IMR-90 (cell line): ENCODE measurements around the gene MS4A15. TPM values are rescaled to one million over a fixed set of nuclear protein-coding genes. Genes with fewer than 3 reads are reported as not detected.

ENCODE experiments used
- ATAC-seq: fragments of 200-7000 bp; cut with Tn5 transposase; 2 replicates; pipeline ENCODE4 v1.9.1; 2020; ENCODE audit warnings: low read depth, mild to moderate bottlenecking, moderate library complexity
- BruUV-seq: library from RNA; stranded (reverse); fragments of 400-500 nt; replicated peaks from 2 replicates; lab custom pipeline; 2021; lab: Mats Ljungman, UMichigan
- CTCF ChIA-PET: fragments of 300-600 bp; formaldehyde crosslinking; extraction: SDS; loops from one replicate; lab custom pipeline; 2021; ENCODE audit warnings: antibody characterized with exemption; lab: Yijun Ruan, JAX
- POLR2A ChIA-PET: fragments of 300-600 bp; sonication (Branson Sonifier 250); formaldehyde crosslinking; loops from one replicate; lab custom pipeline; 2022; ENCODE audit warnings: antibody characterized with exemption; ENCODE audit not compliant: unreplicated experiment; lab: Charles Lee
- DNase-seq: peaks from one replicate; pipeline ENCODE4 v3.0.0; 2013
- H2AFZ ChIP-seq: replicated peaks from 2 replicates; pipeline ENCODE3; 2013; ENCODE audit warnings: low read length, mild to moderate bottlenecking; ENCODE audit not compliant: poor library complexity
- H2AK5ac ChIP-seq: 2 replicates; pipeline ENCODE4 v1.6.1; 2013; ENCODE audit warnings: low read depth, low read length, inconsistent platforms
- H2AK9ac ChIP-seq: replicated peaks from 2 replicates; pipeline ENCODE3; 2013; ENCODE audit warnings: mild to moderate bottlenecking, low read depth, low read length, moderate library complexity; ENCODE audit not compliant: poor library complexity
- H2BK120ac ChIP-seq: 2 replicates; pipeline ENCODE4 v1.6.1; 2013; ENCODE audit warnings: low read depth, low read length, inconsistent platforms
- H2BK15ac ChIP-seq: 3 replicates; pipeline ENCODE4 v1.6.1; 2013; ENCODE audit warnings: low read depth, low read length, inconsistent platforms
- H2BK20ac ChIP-seq: 2 replicates; pipeline ENCODE4 v1.6.1; 2013; ENCODE audit warnings: low read depth, mild to moderate bottlenecking, inconsistent platforms, low read length, moderate library complexity
- H2BK5ac ChIP-seq: 2 replicates; pipeline ENCODE4 v1.6.1; 2013; ENCODE audit warnings: mild to moderate bottlenecking, low read depth, low read length, inconsistent platforms; ENCODE audit not compliant: poor library complexity, severe bottlenecking
- H3K14ac ChIP-seq: replicated peaks from 2 replicates; pipeline ENCODE4 v1.6.1; 2013; ENCODE audit warnings: low read depth, low read length, inconsistent platforms
- H3K18ac ChIP-seq: 2 replicates; pipeline ENCODE4 v1.6.1; 2013; ENCODE audit warnings: low read depth, low read length, control low read depth
- H3K23ac ChIP-seq: 2 replicates; pipeline ENCODE4 v1.6.1; 2013; ENCODE audit warnings: low read depth, low read length, inconsistent platforms
- H3K27ac ChIP-seq: 2 replicates; pipeline ENCODE4 v1.5.1; 2013; ENCODE audit warnings: mild to moderate bottlenecking, control low read depth, low read length; ENCODE audit not compliant: insufficient read depth
- H3K27me3 ChIP-seq: 2 replicates; pipeline ENCODE4 v1.6.1; 2013; ENCODE audit warnings: low read length; ENCODE audit not compliant: control insufficient read depth, insufficient read depth
- H3K36me3 ChIP-seq: 2 replicates; pipeline ENCODE4 v1.6.1; 2013; ENCODE audit warnings: low read length, mixed read lengths; ENCODE audit not compliant: control insufficient read depth, insufficient read depth
- H3K4ac ChIP-seq: 2 replicates; pipeline ENCODE4 v1.6.1; 2013; ENCODE audit warnings: low read depth, low read length, inconsistent platforms
- H3K4me1 ChIP-seq: 2 replicates; pipeline ENCODE4 v1.6.1; 2013; ENCODE audit warnings: low read length, mixed read lengths; ENCODE audit not compliant: control insufficient read depth, insufficient read depth
- H3K4me2 ChIP-seq: 2 replicates; pipeline ENCODE4 v1.6.1; 2013; ENCODE audit warnings: low read depth, mild to moderate bottlenecking, control low read depth, low read length, moderate library complexity
- H3K4me3 ChIP-seq: 2 replicates; pipeline ENCODE4 v1.5.1; 2013; ENCODE audit warnings: low read depth, mild to moderate bottlenecking, control low read depth, low read length, moderate library complexity; ENCODE audit not compliant: insufficient read depth
- H3K56ac ChIP-seq: 2 replicates; pipeline ENCODE4 v1.6.1; 2013; ENCODE audit warnings: low read length, inconsistent platforms; ENCODE audit not compliant: insufficient read depth; ENCODE audit errors: extremely low read depth
- H3K79me1 ChIP-seq, 2 experiments: 2 replicates each; pipeline ENCODE4 v1.6.1; 2013; ENCODE audit warnings: low read length in 2 of 2, inconsistent platforms in 1 of 2, low read depth in 1 of 2
- H3K9ac ChIP-seq: 2 replicates; pipeline ENCODE4 v1.6.1; 2013; ENCODE audit warnings: low read depth, low read length, control low read depth
- H3K9me1 ChIP-seq: 2 replicates; pipeline ENCODE4 v1.6.1; 2013; ENCODE audit warnings: low read length, inconsistent platforms; ENCODE audit not compliant: insufficient read depth
- H3K9me3 ChIP-seq: 2 replicates; pipeline ENCODE4 v1.6.1; 2013; ENCODE audit warnings: low read length; ENCODE audit not compliant: control insufficient read depth, insufficient read depth
- H4K20me1 ChIP-seq: 2 replicates; pipeline ENCODE4 v1.6.1; 2013; ENCODE audit warnings: low read length, inconsistent platforms; ENCODE audit not compliant: insufficient read depth
- H4K5ac ChIP-seq: 2 replicates; pipeline ENCODE4 v1.6.1; 2013; ENCODE audit warnings: mild to moderate bottlenecking, low read depth, low read length, control low read depth
- H4K8ac ChIP-seq, 2 experiments: 2 replicates each; pipeline ENCODE4 v1.6.1; 2013; ENCODE audit warnings: low read depth in 2 of 2, low read length in 2 of 2, control low read depth in 1 of 2, inconsistent platforms in 1 of 2
- H4K91ac ChIP-seq: 2 replicates; pipeline ENCODE4 v1.6.1; 2013; ENCODE audit warnings: low read depth, low read length, inconsistent platforms; ENCODE audit not compliant: insufficient read depth
- BHLHE40 ChIP-seq: fragments of 150-350 bp; IDR thresholded peaks from 2 replicates; pipeline ENCODE4 v1.6.1; 2016; ENCODE audit warnings: mild to moderate bottlenecking, low read depth, low read length
- CHD1 ChIP-seq: IDR thresholded peaks from 2 replicates; pipeline ENCODE4 v1.6.1; 2012; ENCODE audit warnings: low read depth, low read length, improper control_type of control experiment
- FOS ChIP-seq: fragments of 150-350 bp; IDR thresholded peaks from 2 replicates; pipeline ENCODE4 v1.6.1; 2016; ENCODE audit warnings: low read depth, low read length
- MAFK ChIP-seq: IDR thresholded peaks from 2 replicates; pipeline ENCODE4 v1.6.1; 2012; ENCODE audit warnings: low read depth, low read length, improper control_type of control experiment
- MAZ ChIP-seq: IDR thresholded peaks from 2 replicates; pipeline ENCODE4 v1.6.1; 2012; ENCODE audit warnings: low read depth, mild to moderate bottlenecking, low read length, improper control_type of control experiment, moderate library complexity, borderline replicate concordance
- MXI1 ChIP-seq: IDR thresholded peaks from 2 replicates; pipeline ENCODE4 v1.6.1; 2012; ENCODE audit warnings: low read depth, mild to moderate bottlenecking, low read length, moderate library complexity, borderline replicate concordance
- RCOR1 ChIP-seq: IDR thresholded peaks from 2 replicates; pipeline ENCODE4 v1.6.1; 2012; ENCODE audit warnings: mild to moderate bottlenecking, low read length, improper control_type of control experiment; ENCODE audit not compliant: insufficient replicate concordance
- RFX5 ChIP-seq: IDR thresholded peaks from 2 replicates; pipeline ENCODE4 v1.8.0; 2012; ENCODE audit warnings: low read depth, mild to moderate bottlenecking, low read length, moderate library complexity
- WGBS, 2 experiments: methylation state at CpG; one replicate each; pipeline versions ENCODE4 v1.1.5 to v1.1.7; 2013; ENCODE audit warnings: missing lambda C conversion rate in 2 of 2; ENCODE audit not compliant: insufficient read length in 1 of 2; ENCODE audit errors: extremely low coverage in 2 of 2; 5-methylcytosine and 5-hydroxymethylcytosine counted together
- dilution Hi-C: fragments of 300-500 bp; cut with HindIII; formaldehyde crosslinking; loops from one replicate; pipeline ENCODE4 v1.14.3; 2018; ENCODE audit warnings: low sequenced_read_pairs; ENCODE audit not compliant: unreplicated experiment
- in situ Hi-C: fragments of 300-500 bp; cut with MboI; formaldehyde crosslinking; loops from 3 replicates; pipeline ENCODE4 v1.14.3; 2019; ENCODE audit warnings: low sequenced_read_pairs, inconsistent platforms, mixed read lengths
- intact Hi-C: fragments of 100-400 bp; cut with micrococcal nuclease; formaldehyde crosslinking; loops from 2 replicates; pipeline ENCODE4 v1.10.0; 2022
- polyA plus RNA-seq, 3 experiments: library from polyadenylated mRNA; depleted of rRNA; stranded (reverse); fragments of >200 nt; gene quantifications; 2 replicates each; pipeline ENCODE4 v1.2.3, GENCODE V29; 2012; ENCODE audit warnings: low replicate concordance in 1 of 3
- total RNA-seq: library from RNA; depleted of rRNA; stranded (reverse); fragments of >200 nt; gene quantifications from 2 replicates; pipeline ENCODE4 v1.2.3, GENCODE V29; 2012

Gene MS4A15
- total and polyA plus RNA-seq, 2 of the 4 experiments (the other 2 are of a cell fraction) = not detected

DNA sequence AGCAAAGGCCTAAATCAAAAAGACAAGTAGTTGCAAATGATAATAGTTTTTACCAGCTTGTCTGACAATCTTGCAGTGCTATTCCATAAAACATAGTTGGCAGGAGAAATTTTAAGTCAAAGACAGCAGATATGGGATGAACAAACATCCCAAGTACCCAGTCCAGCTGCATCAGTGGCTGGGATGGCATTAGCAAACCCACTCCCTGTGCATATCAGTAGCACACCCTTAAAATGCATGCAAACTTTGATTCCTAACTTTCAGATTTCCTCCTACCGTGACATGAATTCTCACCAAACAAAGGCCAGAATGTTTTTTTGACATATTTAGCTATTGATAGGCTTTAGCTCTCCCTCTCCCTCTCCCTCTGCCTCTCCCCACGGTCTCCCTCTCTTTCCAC, 57.4 kb downstream of the MS4A15 start:
- Histone ChIP-seq H4K91ac (no peak overlapping the region), H3K4me1 (no peaks in the 10 kb centered on the region), H3K9me1 (no peaks in the 10 kb centered on the region), H2BK120ac (no peak overlapping the region), H3K18ac (no peak overlapping the region), H2AK5ac (no peak overlapping the region), H2AK9ac (no peak overlapping the region), H3K27me3 (peaks cover 12% of the 10 kb centered on the region), H4K20me1 (no peaks in the 10 kb centered on the region), H2BK5ac (no peak overlapping the region), H2BK15ac (no peak overlapping the region), H3K4me2 (no peak overlapping the region), H3K4ac (no peak overlapping the region), H3K23ac (no peak overlapping the region), H4K8ac (no peak overlapping the region), H2BK20ac (no peak overlapping the region), H3K79me1 (no peaks in the 10 kb centered on the region), H3K4me3 (no peak overlapping the region), H3K9ac (no peak overlapping the region), H2AFZ (no peak overlapping the region), H3K14ac (no peak overlapping the region), H3K36me3 (no peaks in the 10 kb centered on the region), H4K5ac (no peak overlapping the region), H3K27ac (no peak overlapping the region), H3K56ac (no peak overlapping the region), H3K9me3 (peaks cover 8% of the 10 kb centered on the region)
- dilution Hi-C loops = no loop called here
- BruUV-seq = no TSS peak
- ATAC-seq = no peak
- no peak for DNase-seq
- TF ChIP-seq RFX5 (no peak), MAZ (no peak), MXI1 (no peak), FOS (no peak), MAFK (no peak), BHLHE40 (no peak), RCOR1 (no peak), CHD1 (no peak)
- CTCF ChIA-PET = no interaction called here
- in situ Hi-C loops = no loop called here
- WGBS, 2 experiments = 60% methylated on average over 1 of the region's 2 CpGs; no CpG with 5 or more reads in 1 of the 2 experiments
- POLR2A ChIA-PET = no interaction called here
- intact Hi-C loops = no loop called here
